Activated naive CD8-positive, alpha-beta T cell treated with anti-CD3 and anti-CD28 coated beads, Interleukin-2, amount 10 ng/mL, durations not matched to agents 7 days and 5 days (primary cell): Measurements from ENCODE around the gene PMEL. TPM values are rescaled to one million over a fixed set of nuclear protein-coding genes. Genes with fewer than 3 reads are reported as not detected.
"Not testable (repeated sequence)": the region's sequence is repeated elsewhere in the genome, so short reads cannot be mapped to it uniquely, and the experiment has no call there.

Experiments
- ATAC-seq: fragments of 150-1000 bp; cut with Tn5 transposase; one replicate; pipeline ENCODE4 v1.10.0; 2021; ENCODE audit warnings: low read depth, moderate library complexity
- POLR2A ChIA-PET: fragments of 350-600 bp; sonication (Branson Sonifier 250); formaldehyde crosslinking; loops from one replicate; lab custom pipeline; 2021; ENCODE audit warnings: antibody characterized with exemption; lab: Charles Lee
- DNase-seq: peaks from one replicate; pipeline ENCODE4 v3.0.0; 2021
- H3K27ac Mint-ChIP-seq: one replicate; pipeline ENCODE4 v1.8.0; 2022; ENCODE audit warnings: mild to moderate bottlenecking, mixed read lengths
- H3K27me3 Mint-ChIP-seq: one replicate; pipeline ENCODE4 v1.8.0; 2022; ENCODE audit warnings: mild to moderate bottlenecking, moderate library complexity, mixed read lengths
- H3K36me3 Mint-ChIP-seq: one replicate; pipeline ENCODE4 v1.8.0; 2021; ENCODE audit warnings: mild to moderate bottlenecking, mixed read lengths
- H3K4me1 Mint-ChIP-seq: one replicate; pipeline ENCODE4 v1.8.0; 2021; ENCODE audit warnings: mixed read lengths
- H3K4me3 Mint-ChIP-seq: one replicate; pipeline ENCODE4 v1.8.0; 2022; ENCODE audit warnings: mild to moderate bottlenecking, moderate library complexity, mixed read lengths
- H3K9me3 Mint-ChIP-seq: one replicate; pipeline ENCODE4 v1.8.0; 2021; ENCODE audit warnings: mixed read lengths
- total RNA-seq, 2 experiments: library from RNA; stranded (reverse); gene quantifications; one replicate each; pipeline ENCODE4 v1.2.3, GENCODE V29; 2021

PMEL gene
- total RNA-seq, 2 experiments from 2014 or later = 0.42 TPM; not detected in 1

GRCh38 chr12:55925870-55926737 is 39.7 kb downstream of the PMEL start:
- DNase-seq (no peak), ATAC-seq (no peak)
- H3K27ac Mint-ChIP-seq = peak overlapping the region; percentile 98
- H3K36me3 Mint-ChIP-seq = peaks cover 27% of the 10 kb centered on the region
- no peaks in the 10 kb centered on the region for H3K9me3 Mint-ChIP-seq
- H3K4me1 Mint-ChIP-seq = peaks cover 50% of the 10 kb centered on the region
- no peaks in the 10 kb centered on the region for H3K27me3 Mint-ChIP-seq
- peak overlapping the region; percentile 98 for H3K4me3 Mint-ChIP-seq
- POLR2A ChIA-PET = interaction anchor here (0.6 to 7.4 kb wide), 16 partner anchors 9 to 196 kb away, joined by 3 to 77 read pairs (median 11); partner anchors contain the start of genes DNAJC14, ORMDL2, RAB5B and SARNP

GRCh38 chr12:55925371-55925770 is 40.5 kb downstream of the PMEL start:
- Mint-ChIP-seq H3K36me3 (peaks cover 25% of the 10 kb centered on the region), H3K9me3 (no peaks in the 10 kb centered on the region), H3K27ac (peak overlapping the region; percentile 98), H3K4me1 (peaks cover 50% of the 10 kb centered on the region), H3K27me3 (no peaks in the 10 kb centered on the region), H3K4me3 (peak overlapping the region; percentile 98)
- no peak for ATAC-seq
- POLR2A ChIA-PET = interaction anchor here (1.3 to 7.4 kb wide), 9 partner anchors 8 to 107 kb away, joined by 3 to 77 read pairs (median 25); partner anchors contain the start of genes DNAJC14, ORMDL2, RAB5B and SARNP
- DNase-seq = no peak

DNA sequence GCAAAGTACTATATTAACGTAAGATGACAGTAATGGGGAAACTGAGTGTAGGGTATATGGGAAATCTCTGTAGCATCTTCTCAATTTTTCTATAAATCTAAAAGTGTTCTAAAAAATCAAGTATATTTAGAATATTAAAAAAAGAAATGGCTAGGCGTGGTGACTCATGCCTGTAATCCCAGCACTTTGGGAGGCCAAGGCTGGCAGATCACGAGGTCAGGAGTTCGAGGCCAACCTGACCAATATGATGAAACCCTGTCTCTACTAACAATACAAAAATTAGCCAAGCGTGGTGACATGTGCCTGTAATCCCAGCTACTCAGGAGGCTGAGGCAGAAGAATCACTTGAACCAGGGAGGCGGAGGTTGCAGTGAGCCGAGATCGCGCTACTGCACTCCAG is 42.2 kb downstream of the PMEL start:
- not testable (repeated sequence) for H3K27ac Mint-ChIP-seq, DNase-seq, H3K9me3 Mint-ChIP-seq, H3K27me3 Mint-ChIP-seq, ATAC-seq, H3K4me3 Mint-ChIP-seq
- POLR2A ChIA-PET = interaction anchor here (7.4 kb wide), 1 partner anchor 16 kb away, joined by 76 read pairs; no protein-coding TSS in a partner anchor
- Mint-ChIP-seq H3K4me1 (peaks cover 43% of the 10 kb centered on the region), H3K36me3 (peaks cover 26% of the 10 kb centered on the region)

- Mint-ChIP-seq H3K4me3 (no peak overlapping the region), H3K9me3 (no peaks in the 10 kb centered on the region), H3K27me3 (no peaks in the 10 kb centered on the region), H3K36me3 (peaks cover 26% of the 10 kb centered on the region), H3K4me1 (peaks cover 45% of the 10 kb centered on the region), H3K27ac (no peak overlapping the region)
- no peak for ATAC-seq
- DNase-seq = no peak
- POLR2A ChIA-PET = interaction anchor here (1.0 kb wide), 1 partner anchor 18 kb away, joined by 6 read pairs; no protein-coding TSS in a partner anchor
Observed at GRCh38 chr12:55922126-55922525, 43.7 kb downstream of the PMEL start.

DNA sequence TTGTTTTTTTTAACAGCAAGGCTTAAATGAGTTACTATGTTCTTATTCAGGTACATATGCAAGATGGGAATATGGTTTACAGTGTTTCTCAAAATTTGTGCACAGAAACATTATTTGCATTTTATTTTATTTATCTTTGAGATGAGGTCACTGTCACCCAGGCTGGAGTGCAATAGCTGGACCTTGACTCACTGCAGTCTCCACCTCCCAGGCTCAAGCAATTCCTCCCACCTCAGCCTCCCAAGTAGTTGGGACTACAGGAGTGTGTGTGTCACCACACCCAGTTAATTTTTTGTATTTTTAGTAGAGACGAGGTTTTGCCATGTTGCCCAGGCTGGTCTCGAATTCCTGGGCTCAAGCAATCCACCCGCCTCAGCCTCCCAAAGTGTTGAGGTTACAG is 46.8 kb downstream of the PMEL start:
- H3K27me3 Mint-ChIP-seq, ATAC-seq, H3K27ac Mint-ChIP-seq, DNase-seq, H3K9me3 Mint-ChIP-seq, H3K4me3 Mint-ChIP-seq: not testable (repeated sequence)
- peaks cover 33% of the 10 kb centered on the region for H3K36me3 Mint-ChIP-seq
- POLR2A ChIA-PET = interaction anchor here (1.5 kb wide), 1 partner anchor 9 kb away, joined by 3 read pairs; the partner anchor contains the start of gene PYM1
- peaks cover 41% of the 10 kb centered on the region for H3K4me1 Mint-ChIP-seq

DNA sequence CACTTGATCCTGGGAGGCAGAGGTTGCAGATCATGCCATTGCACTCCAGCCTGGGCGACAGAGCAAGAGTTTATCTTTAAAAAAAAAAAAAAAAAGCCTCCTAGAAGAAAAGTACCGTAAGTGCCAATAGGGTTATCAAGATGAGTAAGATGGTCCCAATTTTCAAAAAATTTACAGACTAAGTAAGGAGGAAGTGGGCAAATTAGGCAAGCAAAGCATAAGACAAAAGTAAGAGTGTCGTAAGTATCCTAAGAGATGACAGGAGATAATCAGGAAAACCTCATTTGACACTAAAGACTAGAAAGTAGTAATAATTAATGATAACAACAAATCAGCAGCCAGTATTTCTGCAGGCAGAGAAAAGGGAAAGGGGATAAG is 50.4 kb downstream of the PMEL start:
- no peaks in the 10 kb centered on the region for H3K27me3 Mint-ChIP-seq
- peaks cover 27% of the 10 kb centered on the region for H3K4me1 Mint-ChIP-seq
- H3K27ac Mint-ChIP-seq = peak overlapping the region; percentile 50
- no peaks in the 10 kb centered on the region for H3K9me3 Mint-ChIP-seq
- no peak for DNase-seq
- no peak for ATAC-seq
- peak overlapping the region; percentile 6 for H3K4me3 Mint-ChIP-seq
- H3K36me3 Mint-ChIP-seq = peaks cover 35% of the 10 kb centered on the region
- POLR2A ChIA-PET = interaction anchor here (1.0 to 1.4 kb wide), 2 partner anchors 11 to 29 kb away, joined by 3 to 5 read pairs; partner anchors contain the start of gene PYM1

GRCh38 chr12:55912908-55913307 is 52.9 kb downstream of the PMEL start:
- Mint-ChIP-seq H3K27ac (no peak overlapping the region), H3K9me3 (no peaks in the 10 kb centered on the region), H3K4me3 (no peak overlapping the region), H3K36me3 (peaks cover 34% of the 10 kb centered on the region), H3K27me3 (no peaks in the 10 kb centered on the region), H3K4me1 (peaks cover 25% of the 10 kb centered on the region)
- DNase-seq = no peak
- no peak for ATAC-seq
- POLR2A ChIA-PET = interaction anchor here (0.7 kb wide), 1 partner anchor 9 kb away, joined by 4 read pairs; no protein-coding TSS in a partner anchor

DNA sequence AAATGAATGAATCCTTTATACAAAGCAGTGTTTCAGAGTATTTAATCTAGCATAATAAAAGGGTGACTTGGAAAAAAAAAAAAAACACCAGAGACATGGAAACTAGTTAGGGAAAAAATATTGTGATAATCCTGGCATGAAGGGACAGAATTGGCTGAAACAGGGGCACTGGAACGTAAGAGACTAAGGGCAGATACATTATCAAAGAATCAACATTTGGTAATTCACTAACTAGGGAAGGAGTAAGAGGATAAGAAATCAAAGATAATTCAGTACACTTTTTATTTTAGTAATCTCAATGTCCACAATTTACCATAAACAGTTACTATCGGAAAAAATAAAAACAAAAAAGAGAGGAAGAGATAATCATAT is 56.3 kb downstream of the PMEL start:
- H3K27ac Mint-ChIP-seq = no peak overlapping the region
- no peak overlapping the region for H3K4me3 Mint-ChIP-seq
- H3K9me3 Mint-ChIP-seq = no peaks in the 10 kb centered on the region
- ATAC-seq (no peak), DNase-seq (no peak)
- H3K27me3 Mint-ChIP-seq = no peaks in the 10 kb centered on the region
- peaks cover 13% of the 10 kb centered on the region for H3K36me3 Mint-ChIP-seq
- peaks cover 9% of the 10 kb centered on the region for H3K4me1 Mint-ChIP-seq
- POLR2A ChIA-PET = interaction anchor here (1.1 kb wide), 1 partner anchor 21 kb away, joined by 4 read pairs; no protein-coding TSS in a partner anchor

- Mint-ChIP-seq H3K4me3 (no peak overlapping the region), H3K27ac (no peak overlapping the region), H3K4me1 (peaks cover 5% of the 10 kb centered on the region), H3K9me3 (no peaks in the 10 kb centered on the region), H3K36me3 (peaks cover 9% of the 10 kb centered on the region), H3K27me3 (no peaks in the 10 kb centered on the region)
- ATAC-seq (no peak), DNase-seq (no peak)
- POLR2A ChIA-PET = interaction anchor here (1.1 kb wide), 2 partner anchors 21 to 31 kb away, joined by 4 read pairs; no protein-coding TSS in a partner anchor
Observed at GRCh38 chr12:55908726-55909512, 56.9 kb downstream of the PMEL start.

DNA sequence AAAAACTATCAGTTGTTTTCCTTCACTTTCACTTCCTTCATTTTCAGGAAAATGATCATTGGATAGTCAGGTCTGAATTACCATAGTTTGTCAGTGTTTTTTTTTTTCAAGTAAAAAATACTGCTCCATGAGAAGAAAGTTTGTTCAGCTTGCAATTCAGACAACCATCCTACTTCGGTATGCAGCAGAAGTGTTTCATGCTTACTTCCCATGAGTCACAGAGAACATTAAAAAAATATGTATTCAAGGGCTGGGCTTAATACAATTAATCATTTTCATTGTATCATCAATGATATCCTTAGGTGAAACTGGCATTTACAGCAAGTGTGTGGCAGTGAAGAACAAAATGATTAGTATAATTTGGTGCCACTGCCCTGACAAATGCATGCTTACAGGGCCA is 59.8 kb downstream of the PMEL start:
- no peak for DNase-seq
- no peaks in the 10 kb centered on the region for H3K27me3 Mint-ChIP-seq
- no peaks in the 10 kb centered on the region for H3K9me3 Mint-ChIP-seq
- H3K27ac Mint-ChIP-seq = no peak overlapping the region
- peaks cover 17% of the 10 kb centered on the region for H3K36me3 Mint-ChIP-seq
- ATAC-seq = no peak
- peaks cover 4% of the 10 kb centered on the region for H3K4me1 Mint-ChIP-seq
- POLR2A ChIA-PET = interaction anchor here (0.6 kb wide), 1 partner anchor 147 kb away, joined by 3 read pairs; no protein-coding TSS in a partner anchor
- no peak overlapping the region for H3K4me3 Mint-ChIP-seq
